Spinal cord (tissue), 10 donors: Measurements from ENCODE around the gene PNPLA5. TPM values are rescaled to one million over a fixed set of nuclear protein-coding genes. Genes with fewer than 3 reads are reported as not detected.
A peak's percentile ranks its signal among the peaks of the same experiment; 100 is the strongest.

ENCODE experiments used
- DNase-seq, 6 donors: peaks; one replicate each; pipeline versions ENCODE4 v3.0.0 to v3.0.0-alpha.2; 2013 to 2015; ENCODE audit warnings: low spot score in 6 of 6, low read depth in 4 of 6
- H3K27ac ChIP-seq: one replicate; pipeline ENCODE4 v1.5.1; 2013; ENCODE audit warnings: low read depth, low read length, control low read depth
- H3K27me3 ChIP-seq: one replicate; pipeline ENCODE4 v1.6.1; 2013; ENCODE audit warnings: low read length; ENCODE audit not compliant: control insufficient read depth, insufficient read depth
- H3K36me3 ChIP-seq: one replicate; pipeline ENCODE4 v1.6.1; 2013; ENCODE audit warnings: low read length; ENCODE audit not compliant: control insufficient read depth, insufficient read depth
- H3K4me1 ChIP-seq: one replicate; pipeline ENCODE4 v1.6.1; 2013; ENCODE audit warnings: low read length; ENCODE audit not compliant: control insufficient read depth, insufficient read depth
- H3K4me3 ChIP-seq: one replicate; pipeline ENCODE4 v1.5.1; 2013; ENCODE audit warnings: low read depth, low read length, control low read depth
- H3K9me3 ChIP-seq: one replicate; pipeline ENCODE4 v1.6.1; 2013; ENCODE audit warnings: low read length; ENCODE audit not compliant: control insufficient read depth, insufficient read depth
- WGBS: methylation state at CpG from one replicate; pipeline ENCODE4 v1.1.5; 2013; ENCODE audit warnings: missing lambda C conversion rate; ENCODE audit not compliant: insufficient coverage; 5-methylcytosine and 5-hydroxymethylcytosine counted together
- polyA plus RNA-seq, 2 donors: library from polyadenylated mRNA; unstranded; fragments of 120-200 nt; gene quantifications; one replicate each; pipeline ENCODE4 v1.2.1, GENCODE V29; 2013; ENCODE audit not compliant: insufficient read length in 2 of 2
- total RNA-seq, 2 donors: library from RNA; depleted of rRNA in 1 of 2; stranded (reverse); fragments of 120-200 nt in 1 of 2; fragments of >200 nt in 1 of 2; gene quantifications; one replicate each; pipeline versions ENCODE4 v1.2.3 to v1.2.4, GENCODE V29; 2013 to 2014
- donor health status: healthy.

Gene PNPLA5
- total and polyA plus RNA-seq, 4 donors, result 0.10 to 0.87 (median 0.26) TPM

GRCh38 chr22:43923631-43924464 lies 32.0 kb upstream of the PNPLA5 start, which contains the start of gene PNPLA3:
Gene PNPLA3 (plus strand): TSS chr22:43923805. CDS start chr22:43923912, 107 bp downstream.
- H3K36me3 ChIP-seq, result peaks cover 3% of the 10 kb centered on the region
- H3K4me3 ChIP-seq, result peak within 1 kb of the TSS; percentile 43
- peak; percentile 67 to 97 (median 84) for DNase-seq
- peak within 1 kb of the TSS; percentile 15 for H3K27ac ChIP-seq
- H3K9me3 ChIP-seq, result no peaks in the 10 kb centered on the region
- peaks cover 25% of the 10 kb centered on the region for H3K4me1 ChIP-seq
- H3K27me3 ChIP-seq, result peaks cover 4% of the 10 kb centered on the region
- under 1% methylated on average over 94 of the region's 100 CpGs for WGBS

GRCh38 chr22:43923191-43923590 lies 31.4 kb upstream of the PNPLA5 start:
- Histone ChIP-seq H3K4me1 (peaks cover 25% of the 10 kb centered on the region), H3K36me3 (no peaks in the 10 kb centered on the region), H3K9me3 (no peaks in the 10 kb centered on the region), H3K27me3 (peaks cover 4% of the 10 kb centered on the region), H3K27ac (no peak overlapping the region), H3K4me3 (peak overlapping the region; percentile 24)
- DNase-seq, result peak in 2 of 6 donors; percentile 7 to 12
- no CpG with 5 or more reads among the region's 13 CpGs for WGBS

DNA sequence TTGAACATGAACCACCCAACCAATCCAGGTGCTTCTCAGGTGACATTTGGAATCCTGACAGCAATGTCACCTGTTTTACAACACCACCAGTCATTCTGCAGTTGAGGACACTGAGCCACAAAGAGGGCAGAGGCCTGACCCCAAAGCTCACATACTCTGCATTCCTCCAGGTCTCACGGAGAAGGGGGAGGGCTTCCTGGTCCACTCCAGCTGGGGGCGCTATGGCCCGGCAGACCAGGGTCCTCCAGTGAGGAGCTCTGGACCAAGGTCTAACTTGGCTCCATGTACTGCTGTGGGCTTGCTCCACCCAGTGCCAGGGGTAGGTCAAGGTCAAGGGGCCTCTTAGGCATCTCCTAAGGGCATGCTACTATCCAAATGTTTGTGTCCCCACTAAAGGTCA lies 30.3 kb upstream of the PNPLA5 start:
- H3K27me3 ChIP-seq, result peaks cover 4% of the 10 kb centered on the region
- no peaks in the 10 kb centered on the region for H3K36me3 ChIP-seq
- 86% methylated on average over 1 of the region's 3 CpGs for WGBS
- H3K9me3 ChIP-seq, result no peaks in the 10 kb centered on the region
- H3K4me1 ChIP-seq, result peaks cover 25% of the 10 kb centered on the region
- no peak overlapping the region for H3K27ac ChIP-seq
- H3K4me3 ChIP-seq, result no peak overlapping the region
- no peak for DNase-seq

GRCh38 chr22:43921370-43921769 lies 29.6 kb upstream of the PNPLA5 start:
- peaks cover 25% of the 10 kb centered on the region for H3K4me1 ChIP-seq
- H3K27me3 ChIP-seq, result peaks cover 4% of the 10 kb centered on the region
- no peak overlapping the region for H3K27ac ChIP-seq
- DNase-seq, result no peak
- H3K9me3 ChIP-seq, result no peaks in the 10 kb centered on the region
- H3K4me3 ChIP-seq, result no peak overlapping the region
- H3K36me3 ChIP-seq, result no peaks in the 10 kb centered on the region
- 55% methylated on average over 4 of the region's 4 CpGs for WGBS

DNA sequence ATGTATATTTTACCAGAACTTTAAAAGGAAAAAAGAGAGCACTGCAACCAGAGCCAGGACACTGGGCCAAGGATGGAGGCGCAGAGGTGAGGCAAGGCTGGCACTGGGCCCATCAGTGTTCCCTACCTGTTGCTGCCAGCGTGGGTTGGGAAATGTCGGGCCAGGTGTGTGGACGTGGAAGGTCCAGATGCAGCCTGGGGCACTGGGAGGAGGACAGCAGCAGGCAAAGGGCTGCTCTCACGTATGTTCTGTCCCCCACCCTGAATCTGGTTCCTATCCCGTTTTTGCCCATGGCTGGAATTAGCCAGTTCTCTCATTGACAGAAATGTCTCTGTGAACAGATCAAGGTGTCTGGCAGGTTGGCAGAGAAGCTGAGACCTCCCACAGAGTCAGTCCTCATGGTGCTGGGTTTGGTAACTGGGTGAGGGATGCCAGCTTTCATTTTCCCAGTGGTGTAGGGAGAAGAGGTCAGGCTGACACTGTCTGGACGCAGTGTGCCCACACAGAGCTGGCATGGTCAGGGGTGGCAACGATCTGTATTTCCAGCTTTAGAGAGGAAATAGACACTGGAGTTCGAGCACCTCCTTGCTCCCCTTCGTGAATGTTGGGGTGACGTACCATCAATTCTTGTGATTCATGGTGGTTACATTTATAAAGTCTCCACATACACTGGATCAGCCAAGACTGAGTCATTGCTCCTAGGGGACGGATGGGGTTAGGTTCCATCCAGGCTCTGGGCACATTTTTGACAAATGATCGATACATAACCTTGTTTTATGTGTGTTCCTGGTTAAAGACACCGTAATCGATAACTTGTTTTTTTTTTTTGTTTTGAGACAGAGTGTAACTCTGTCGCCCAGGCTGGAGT lies 27.5 kb upstream of the PNPLA5 start:
- H3K27me3 ChIP-seq, result peaks cover 4% of the 10 kb centered on the region
- H3K4me1 ChIP-seq, result peaks cover 6% of the 10 kb centered on the region
- H3K27ac ChIP-seq, result no peak overlapping the region
- H3K4me3 ChIP-seq, result no peak overlapping the region
- DNase-seq, result no peak
- H3K9me3 ChIP-seq, result no peaks in the 10 kb centered on the region
- WGBS, result 79% methylated on average over 10 of the region's 16 CpGs
- H3K36me3 ChIP-seq, result no peaks in the 10 kb centered on the region

GRCh38 chr22:43917521-43917920 lies 25.7 kb upstream of the PNPLA5 start:
- no peak overlapping the region for H3K27ac ChIP-seq
- H3K4me3 ChIP-seq, result no peak overlapping the region
- DNase-seq, result no peak
- 83% methylated on average over 6 of the region's 6 CpGs for WGBS
- H3K27me3 ChIP-seq, result no peaks in the 10 kb centered on the region
- no peaks in the 10 kb centered on the region for H3K9me3 ChIP-seq
- H3K36me3 ChIP-seq, result no peaks in the 10 kb centered on the region
- no peaks in the 10 kb centered on the region for H3K4me1 ChIP-seq

DNA sequence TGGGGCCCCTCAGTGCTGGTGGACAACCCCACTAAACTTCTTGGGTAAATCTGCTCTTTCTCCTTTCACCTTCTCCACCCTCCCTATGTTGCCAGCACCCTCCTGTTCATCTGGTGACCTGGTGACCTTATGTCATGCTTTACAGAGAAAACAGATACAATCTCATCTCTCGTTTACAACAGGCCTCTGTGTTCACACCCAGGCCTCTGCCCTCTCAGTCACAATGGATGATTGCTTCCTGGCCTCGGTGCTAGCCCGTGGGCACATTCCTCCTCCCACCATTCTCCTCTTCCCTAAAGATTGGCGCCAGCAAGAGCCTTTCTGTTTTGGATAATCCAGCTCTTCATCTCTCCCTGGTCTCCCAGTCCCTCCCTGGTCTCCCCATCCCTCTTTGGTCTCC lies 19.5 kb upstream of the PNPLA5 start:
- H3K4me3 ChIP-seq, result no peak overlapping the region
- no peaks in the 10 kb centered on the region for H3K9me3 ChIP-seq
- H3K4me1 ChIP-seq, result no peaks in the 10 kb centered on the region
- 34% methylated on average over 4 of the region's 4 CpGs for WGBS
- no peak for DNase-seq
- H3K27me3 ChIP-seq, result peaks cover 3% of the 10 kb centered on the region
- H3K27ac ChIP-seq, result no peak overlapping the region
- H3K36me3 ChIP-seq, result no peaks in the 10 kb centered on the region

DNA sequence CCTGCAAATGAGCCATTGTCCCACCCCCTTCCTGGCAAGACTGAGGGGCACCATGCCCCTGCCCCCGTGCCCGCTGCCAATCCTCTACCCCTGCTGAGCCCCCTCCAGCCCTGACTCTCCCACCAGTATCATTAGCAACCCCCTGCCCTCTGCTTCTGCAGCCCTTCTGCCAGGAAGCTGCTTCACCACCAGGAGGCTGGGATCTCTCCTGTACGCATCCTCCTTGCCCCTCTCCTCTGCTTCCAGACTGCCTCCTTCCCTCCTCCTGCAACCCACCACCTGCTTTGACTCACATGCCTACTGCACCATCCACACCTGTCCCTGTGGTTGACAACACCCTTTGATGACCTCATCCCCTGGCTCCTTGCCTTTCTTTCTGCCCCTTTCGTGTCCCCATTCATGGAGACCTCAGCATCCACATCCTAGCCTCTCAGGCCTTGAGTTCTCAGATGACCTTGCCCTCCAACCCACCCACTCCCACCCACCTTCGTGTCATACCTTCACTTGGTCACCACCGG lies 18.4 kb upstream of the PNPLA5 start:
- WGBS, result 56% methylated on average over 6 of the region's 6 CpGs
- Histone ChIP-seq H3K9me3 (no peaks in the 10 kb centered on the region), H3K27ac (no peak overlapping the region), H3K4me1 (no peaks in the 10 kb centered on the region), H3K36me3 (no peaks in the 10 kb centered on the region), H3K4me3 (no peak overlapping the region), H3K27me3 (peaks cover 3% of the 10 kb centered on the region)
- no peak for DNase-seq

DNA sequence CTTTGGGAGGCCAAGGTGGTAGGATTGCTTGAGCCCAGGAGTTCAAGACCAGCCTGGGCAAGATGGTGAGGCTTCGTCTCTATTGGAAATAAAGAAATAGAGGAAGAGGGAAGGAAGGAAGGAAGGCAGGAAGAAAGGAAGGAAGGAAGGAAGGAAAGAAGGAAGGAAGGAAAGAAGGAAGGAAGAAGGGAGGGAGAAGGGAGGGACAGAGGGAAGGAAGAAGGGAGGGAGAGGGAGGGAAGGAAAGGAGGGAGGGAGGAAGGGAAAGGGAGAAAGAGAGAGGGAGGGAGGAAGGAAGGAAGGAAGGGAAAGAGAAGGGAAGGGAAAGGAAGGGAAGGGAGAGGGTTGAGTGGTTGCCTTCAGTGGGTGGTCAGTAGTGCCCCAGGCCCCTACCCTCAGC lies 17.9 kb upstream of the PNPLA5 start:
- Histone ChIP-seq H3K4me1 (no peaks in the 10 kb centered on the region), H3K27ac (no peak overlapping the region), H3K27me3 (peaks cover 3% of the 10 kb centered on the region), H3K9me3 (no peaks in the 10 kb centered on the region), H3K36me3 (no peaks in the 10 kb centered on the region), H3K4me3 (no peak overlapping the region)
- WGBS, result 94% methylated on average over 1 of the region's 1 CpG
- DNase-seq, result no peak
